HG02852 (cell line): ENCODE measurements around the gene BDH1.
"Not testable (repeated sequence)": the region's sequence is repeated elsewhere in the genome, so short reads cannot be mapped to it uniquely, and the experiment has no call there.

Source experiments
- ATAC-seq: cut with Tn5 transposase; IDR thresholded peaks from one replicate; pipeline ENCODE4 v1.9.1; 2021; ENCODE audit warnings: mild to moderate bottlenecking, moderate library complexity; ENCODE audit not compliant: unreplicated experiment

Gene BDH1

DNA sequence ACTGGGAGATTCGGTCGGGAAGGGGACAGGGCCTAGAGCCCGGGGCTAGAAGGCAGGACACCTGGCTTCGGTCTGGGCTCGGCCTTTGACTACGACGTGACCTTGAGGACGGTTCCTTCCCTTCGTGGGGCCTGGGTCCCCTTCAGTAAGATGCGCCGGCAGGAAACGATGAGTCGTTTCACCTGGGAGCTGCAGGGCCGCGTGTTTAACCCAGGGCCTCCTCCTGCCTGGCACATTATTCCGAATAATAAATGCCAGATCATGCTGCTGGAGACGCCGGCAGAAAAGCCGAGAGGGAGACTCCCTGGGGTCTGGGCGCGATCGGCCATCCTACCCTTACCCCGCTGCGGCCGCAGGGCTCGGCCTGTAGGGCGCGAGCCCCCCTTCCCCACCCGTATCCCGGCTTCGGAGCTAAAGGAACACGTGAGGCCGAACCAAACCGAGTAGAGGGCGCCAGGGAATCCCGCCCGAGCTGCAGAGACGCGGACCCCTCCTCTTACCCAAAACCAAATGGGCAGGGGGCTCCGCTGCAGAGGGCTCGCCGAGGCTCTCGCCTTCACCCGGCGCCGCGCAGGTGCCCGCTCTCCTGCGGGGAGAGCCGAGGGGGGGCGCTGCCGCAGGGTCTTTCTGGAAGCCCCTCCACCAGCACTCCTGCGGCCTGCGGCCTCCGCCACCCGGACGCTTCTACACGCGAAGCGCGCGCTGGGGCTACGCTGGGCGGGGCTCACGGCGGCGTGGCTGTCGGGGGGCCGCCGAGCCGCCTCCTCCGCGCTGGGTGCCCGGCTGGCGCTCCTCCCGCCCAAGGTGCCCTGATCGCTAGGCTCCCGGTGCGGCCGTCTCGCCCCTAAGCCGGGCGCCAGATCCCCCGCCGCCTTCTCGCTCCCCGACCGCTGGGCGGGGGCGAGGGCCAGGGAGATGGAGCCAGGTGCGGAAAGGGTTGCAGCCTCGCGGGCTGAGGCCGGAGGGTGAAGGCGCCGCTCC lies at the start of gene BDH1:
TSS of gene BDH1 (minus strand) at position 688 of the 981 bp plus-strand sequence. CDS start 9,525 bp downstream, outside the sequence.
- peak; percentile 29 for ATAC-seq

DNA sequence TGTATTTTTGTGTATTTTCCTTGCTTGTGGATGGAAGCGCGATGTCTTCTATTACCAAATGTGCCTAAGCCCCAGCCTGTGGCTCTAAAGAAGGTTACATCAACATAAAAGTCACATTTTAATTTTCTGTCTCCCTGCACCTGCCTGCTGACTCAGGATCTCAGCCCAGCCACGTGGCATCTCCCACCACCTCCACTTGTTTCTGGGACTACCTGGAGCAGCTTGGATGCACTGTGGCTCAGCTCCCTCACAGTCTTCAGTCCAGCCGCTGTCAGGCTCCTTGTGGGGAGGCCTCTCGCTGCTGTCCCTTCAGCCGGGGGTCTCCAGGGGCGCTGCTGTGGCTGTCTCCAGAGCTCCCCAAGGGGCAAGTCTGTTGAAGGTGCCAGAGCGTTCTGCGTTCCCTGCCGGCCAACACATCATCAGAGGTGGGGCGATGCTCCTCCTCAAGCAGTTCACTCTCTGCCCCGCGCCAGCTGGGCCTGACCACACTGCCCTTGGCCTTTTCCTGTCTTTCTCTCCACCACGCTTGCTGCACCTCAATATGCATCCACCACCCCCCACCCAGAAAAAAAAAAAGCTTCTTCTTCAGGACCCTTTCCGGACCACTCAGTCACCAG lies 47.7 kb upstream of the BDH1 start:
- no peak for ATAC-seq

GRCh38 chr3:197602351-197602750 lies 46.6 kb upstream of the BDH1 start:
- not testable (repeated sequence) for ATAC-seq

DNA sequence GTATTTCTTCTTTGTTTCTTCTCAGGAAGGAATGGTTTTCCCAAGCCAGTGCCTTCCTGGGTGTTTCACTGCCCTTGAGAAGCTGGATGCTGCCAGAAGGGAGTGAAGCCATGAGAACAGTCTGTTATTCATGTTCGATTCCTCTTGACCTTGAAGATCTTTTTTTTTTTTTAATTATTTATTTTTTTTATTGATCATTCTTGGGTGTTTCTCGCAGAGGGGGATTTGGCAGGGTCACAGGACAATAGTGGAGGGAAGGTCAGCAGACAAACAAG lies 45.7 kb upstream of the BDH1 start:
- ATAC-seq = not testable (repeated sequence)

DNA sequence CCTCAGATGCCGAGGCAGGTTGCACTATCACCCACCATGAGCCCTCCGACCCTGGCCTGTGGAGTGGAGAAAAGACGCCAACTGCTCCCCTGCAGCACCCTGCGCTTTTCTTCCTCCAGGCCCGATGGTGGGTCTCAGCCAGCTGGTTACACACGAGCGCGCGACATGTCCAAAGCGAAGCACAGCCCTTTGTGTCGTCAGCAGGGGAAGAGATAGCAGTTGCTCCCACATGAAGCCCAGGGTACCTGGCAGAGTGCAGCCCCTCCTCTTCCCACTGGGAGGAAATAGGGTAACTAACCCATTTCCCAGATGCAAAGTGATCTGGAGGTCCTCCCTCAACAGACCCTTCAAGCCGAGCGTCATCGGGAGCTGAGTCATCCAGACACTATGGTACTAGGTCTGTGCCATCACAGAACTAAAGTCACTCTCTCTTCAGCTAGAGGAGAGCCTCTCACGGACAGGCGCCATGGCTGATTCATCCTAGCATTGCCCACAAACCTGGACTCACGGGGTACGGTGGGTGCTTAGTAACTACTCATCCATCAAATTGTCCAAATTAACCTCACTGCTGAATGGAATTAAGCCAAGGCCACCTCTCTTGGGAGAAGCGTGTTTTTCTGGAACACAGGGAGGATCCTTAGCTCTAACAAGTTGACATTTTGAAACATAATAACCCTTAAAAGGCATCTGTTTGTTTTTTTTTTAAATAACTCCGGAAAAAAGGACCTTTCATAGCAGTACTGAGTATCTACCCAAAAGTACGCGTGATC lies 45.2 kb upstream of the BDH1 start:
- no peak for ATAC-seq

DNA sequence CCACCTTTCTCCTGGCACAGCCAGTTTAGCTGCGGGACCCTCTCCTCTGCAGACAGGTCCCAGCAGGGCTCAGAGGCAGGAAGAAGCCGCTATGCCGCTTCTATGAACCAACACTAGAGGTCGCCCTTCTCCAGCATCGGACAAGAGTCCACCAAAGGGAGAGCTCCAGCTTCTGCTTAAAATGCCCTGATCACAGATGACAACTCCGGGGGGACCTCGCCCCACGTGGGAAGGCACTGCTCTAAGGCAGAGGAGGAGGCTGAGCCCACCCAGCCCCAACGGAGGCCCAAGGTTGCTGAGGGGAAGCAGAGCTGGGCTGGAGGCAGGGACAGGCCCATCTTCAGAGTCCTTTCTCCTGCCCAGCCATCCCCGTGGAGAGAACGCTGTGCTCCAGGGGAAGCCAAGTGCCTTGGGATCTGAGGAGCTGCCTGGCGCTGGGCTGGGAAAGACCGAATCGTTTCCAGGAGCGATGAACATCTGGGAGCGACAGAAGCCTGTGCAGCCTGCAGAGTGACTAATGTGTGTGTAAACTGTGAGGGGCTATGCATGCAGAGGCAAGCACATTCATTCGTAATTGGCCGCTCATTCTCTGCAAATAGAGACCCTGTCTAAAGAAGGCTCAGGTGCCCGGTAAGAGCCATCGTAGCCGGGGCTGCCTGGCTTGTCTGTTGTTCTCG lies 43.5 kb upstream of the BDH1 start:
- ATAC-seq = peak; percentile 86

DNA sequence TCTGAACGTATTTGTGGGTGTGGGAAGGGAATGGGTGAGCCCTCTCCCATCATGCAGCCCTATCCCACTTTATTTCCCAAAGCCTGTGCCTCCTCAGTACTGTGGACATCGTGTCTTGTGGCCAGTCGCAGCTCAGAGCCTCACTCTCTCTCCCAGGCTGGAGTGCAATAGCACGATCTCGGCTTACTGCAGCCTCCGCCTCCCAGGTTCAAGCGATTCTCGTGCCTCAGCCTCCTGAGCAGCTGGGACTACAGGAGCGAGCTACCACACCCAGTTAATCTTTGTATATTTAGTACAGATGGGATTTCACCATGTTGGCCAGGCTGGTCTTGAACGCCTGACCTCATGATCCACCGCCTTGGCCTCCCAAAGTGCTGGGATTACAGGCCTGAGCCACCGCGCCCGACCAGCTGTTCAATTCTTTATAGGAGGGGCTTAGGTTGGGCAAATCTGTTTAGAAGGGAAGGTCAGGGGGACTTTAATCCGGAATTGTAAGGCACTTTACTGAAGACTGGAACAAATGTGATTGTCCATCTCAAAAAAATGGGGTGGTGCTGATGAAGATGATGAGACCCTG lies 42.7 kb upstream of the BDH1 start:
- no peak for ATAC-seq

DNA sequence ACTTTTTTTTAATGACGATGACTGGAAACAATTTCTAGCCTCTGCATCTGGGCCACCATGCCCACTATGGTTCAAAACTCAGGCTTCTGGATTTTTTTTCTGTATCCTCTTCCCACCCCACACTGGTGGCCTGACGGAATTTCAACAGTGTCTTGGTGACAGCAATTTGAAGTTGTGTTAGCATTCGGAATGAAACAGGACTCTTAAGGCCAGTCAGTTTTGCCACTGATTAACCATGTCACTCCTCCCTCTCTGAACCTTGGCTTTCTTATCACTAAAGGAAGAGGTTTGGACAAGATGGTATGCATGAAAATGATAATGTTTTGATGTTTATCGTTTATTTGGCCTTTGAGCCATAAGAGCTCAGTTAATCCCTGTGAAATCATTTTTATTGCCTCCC lies 41.6 kb upstream of the BDH1 start:
- no peak for ATAC-seq

DNA sequence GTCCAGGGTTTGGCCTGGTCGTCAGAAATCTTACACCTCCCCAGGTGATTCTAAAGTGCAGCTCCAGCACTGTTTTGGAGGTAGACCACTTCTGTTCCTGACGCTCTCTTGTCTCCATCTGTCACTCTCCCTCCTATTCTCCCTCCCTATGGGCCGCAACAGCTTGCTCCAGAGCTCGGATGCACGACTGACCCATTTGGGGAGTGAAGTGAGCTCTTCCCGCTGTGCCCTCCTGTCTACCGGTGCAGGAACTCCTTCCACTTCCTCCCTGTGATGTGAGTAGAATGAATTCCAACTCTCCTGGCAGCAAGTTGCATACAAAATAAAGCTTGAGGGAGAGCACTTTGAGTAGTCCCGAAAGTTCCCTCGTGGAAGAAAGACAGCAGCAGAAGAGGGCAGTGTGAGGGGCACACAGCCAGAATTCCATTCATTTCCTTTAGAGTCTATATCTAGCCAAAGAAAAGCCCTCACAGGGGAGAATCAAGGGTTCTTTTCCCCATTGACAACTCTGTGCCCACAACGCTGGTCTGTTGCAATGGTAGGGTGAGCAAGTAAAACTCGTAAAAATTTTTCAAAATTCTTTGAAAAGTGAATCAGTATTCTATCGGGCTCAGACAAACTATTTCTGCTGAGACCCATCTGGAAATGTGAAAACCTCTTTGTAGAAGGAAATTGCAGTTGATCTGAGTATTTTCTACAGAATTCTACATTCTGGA lies 39.9 kb upstream of the BDH1 start:
- ATAC-seq = no peak

DNA sequence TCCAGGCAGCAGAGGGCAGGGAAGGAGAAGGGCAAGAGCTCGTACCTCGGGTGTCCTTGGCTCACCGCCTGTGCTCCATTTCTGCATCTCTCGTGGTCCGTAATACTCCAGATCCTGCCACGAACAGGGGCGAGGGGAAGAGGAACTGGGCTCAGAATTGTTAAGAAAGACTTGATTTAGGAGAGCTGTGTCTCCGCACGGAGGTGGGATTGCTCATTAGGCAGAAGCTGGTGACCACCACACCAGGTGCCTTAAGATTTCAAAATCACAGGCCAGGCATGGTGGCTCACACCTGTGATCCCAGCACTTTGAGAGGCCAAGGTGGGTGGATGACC lies 37.2 kb upstream of the BDH1 start:
- no peak for ATAC-seq

GRCh38 chr3:197592361-197593045 lies 36.7 kb upstream of the BDH1 start:
- no peak for ATAC-seq

- no peak for ATAC-seq
These were observed 36.0 kb upstream of the BDH1 start for GRCh38 chr3:197591816-197592215.

DNA sequence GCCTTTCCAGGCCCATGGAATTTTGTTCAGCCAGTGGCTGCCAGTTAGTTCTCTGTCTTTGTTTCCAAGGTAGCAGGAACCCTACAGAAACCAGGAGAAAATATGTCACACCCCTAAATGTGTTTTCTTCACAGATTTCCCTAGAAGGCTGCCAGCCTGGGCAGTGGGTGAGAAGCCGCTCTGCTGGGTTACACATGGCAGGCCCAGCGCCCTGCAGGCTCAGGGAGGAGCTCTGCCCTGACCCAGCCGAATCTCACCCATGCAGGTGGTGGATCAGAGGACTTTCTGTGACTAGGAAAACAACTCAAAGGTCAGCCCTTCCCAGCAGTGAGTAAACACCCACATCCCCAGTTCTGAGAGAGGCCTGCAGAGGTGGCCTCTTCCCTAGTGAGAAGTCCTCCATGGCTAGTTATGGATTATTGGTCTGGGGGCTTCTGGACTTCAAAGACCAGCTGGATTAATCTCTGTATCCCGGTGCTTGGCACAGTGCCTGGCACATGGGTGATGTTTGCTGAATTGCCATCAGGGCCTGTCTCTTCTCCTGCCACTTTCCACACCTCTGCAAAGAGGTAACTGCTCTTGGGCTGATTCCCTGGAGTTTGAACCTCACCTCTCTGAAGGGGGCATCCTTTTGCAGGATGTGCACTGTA lies 34.7 kb upstream of the BDH1 start:
- no peak for ATAC-seq

GRCh38 chr3:197589545-197589944 lies 33.8 kb upstream of the BDH1 start:
- no peak for ATAC-seq

DNA sequence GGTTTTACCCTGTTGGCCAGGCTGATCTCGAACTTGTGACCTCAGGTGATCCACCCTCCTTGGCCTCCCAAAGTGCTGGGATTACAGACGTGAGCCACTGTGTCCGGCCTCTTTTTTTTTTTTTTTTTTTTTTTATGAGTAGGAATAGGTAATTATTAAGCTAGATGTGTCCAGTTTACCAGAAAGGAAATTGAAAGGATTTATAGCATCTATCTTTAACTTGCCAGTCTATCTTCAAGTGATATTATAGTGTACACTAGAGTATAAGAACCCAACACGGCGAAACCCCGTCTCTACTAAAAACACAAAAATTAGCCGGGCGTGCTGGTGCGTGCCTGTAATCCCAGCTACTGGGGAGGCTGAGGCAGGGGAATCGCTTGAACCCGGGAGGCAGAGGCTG lies 31.0 kb upstream of the BDH1 start:
- not testable (repeated sequence) for ATAC-seq

DNA sequence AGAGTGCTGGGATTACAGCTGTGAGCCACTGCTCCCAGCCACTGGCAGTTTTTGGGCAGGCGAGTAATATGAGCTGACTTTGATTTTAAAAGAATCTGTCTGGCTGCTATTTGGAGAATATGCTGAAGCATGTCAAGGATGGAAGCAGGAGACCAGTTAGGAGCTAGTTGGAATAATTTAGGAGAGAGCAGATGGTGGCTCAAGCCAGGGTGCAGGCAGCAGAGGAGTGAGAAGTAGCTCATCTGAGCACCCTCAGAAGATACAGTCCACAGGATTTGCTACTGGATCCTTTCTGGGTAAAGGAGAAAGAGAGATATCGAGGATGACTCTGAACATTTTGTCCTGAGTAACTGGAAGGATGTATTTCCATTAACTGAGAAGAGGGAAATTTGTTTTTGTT lies 30.4 kb upstream of the BDH1 start:
- no peak for ATAC-seq

- no peak for ATAC-seq
These were observed 29.0 kb upstream of the BDH1 start for GRCh38 chr3:197584733-197585132.

DNA sequence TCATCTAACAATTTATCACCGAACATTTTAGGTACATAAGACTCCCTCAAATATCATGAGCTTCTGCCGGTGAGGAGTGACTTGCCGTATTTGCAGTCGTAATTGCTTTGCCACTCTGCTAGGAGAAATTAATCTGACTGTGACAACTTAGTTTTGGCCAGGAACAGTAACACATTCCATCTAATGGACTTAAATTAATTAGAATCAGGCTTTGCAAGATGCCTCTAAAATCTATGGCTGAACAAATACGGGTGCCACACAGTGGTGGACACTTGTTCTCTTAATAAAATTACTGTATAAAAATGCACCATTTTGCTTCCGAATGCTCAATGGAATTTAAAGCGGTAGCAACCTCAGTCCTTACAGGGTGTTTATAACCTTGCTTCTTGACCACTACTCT lies 27.6 kb upstream of the BDH1 start:
- ATAC-seq = no peak

DNA sequence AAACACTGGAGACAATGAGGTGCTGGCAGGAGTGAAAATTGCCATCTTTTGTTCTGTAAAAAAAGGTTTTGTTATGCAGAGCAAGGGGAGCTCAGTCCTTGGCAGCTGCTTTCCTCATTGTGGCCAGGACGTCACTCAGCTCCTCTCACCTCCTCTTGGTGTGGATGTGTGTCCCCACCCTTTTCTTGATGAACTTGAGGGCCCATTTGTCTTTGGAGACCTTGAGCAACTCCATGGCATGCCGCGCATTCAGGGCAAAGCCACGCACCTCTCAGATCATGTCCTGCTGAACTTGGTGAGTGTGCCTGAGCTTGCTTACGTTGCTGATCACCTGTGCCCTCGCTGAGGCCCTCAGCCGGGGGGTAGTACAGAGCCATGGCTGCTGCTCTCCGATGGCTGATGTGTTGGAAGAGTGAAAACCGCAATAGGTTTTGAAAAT lies 24.5 kb upstream of the BDH1 start:
- no peak for ATAC-seq
